Esophagus muscularis mucosa (tissue), 4 donors: ENCODE data around the gene SIGLEC6. TPM values are rescaled to one million over a fixed set of nuclear protein-coding genes. Genes with fewer than 3 reads are reported as not detected.

ENCODE experiments used
- DNase-seq: peaks from one replicate; pipeline ENCODE4 v3.0.0-alpha.2; 2017; ENCODE audit errors: extremely low spot score
- H3K27ac ChIP-seq, 4 donors: fragments of 200-600 bp; sonication (generic); replicated peaks in 1 of 4; 1 replicate in 3 of 4; 2 replicates in 1 of 4; pipeline ENCODE4 v1.5.1; 2016 to 2019; ENCODE audit warnings: mild to moderate bottlenecking in 1 of 4
- H3K27me3 ChIP-seq, 4 donors: fragments of 200-600 bp; sonication (generic); one replicate each; pipeline versions ENCODE4 v1.5.1 to v1.6.0; 2016 to 2019
- H3K36me3 ChIP-seq, 4 donors: fragments of 200-600 bp; sonication (generic); one replicate each; pipeline ENCODE4 v1.5.1; 2016 to 2019
- H3K4me1 ChIP-seq, 4 donors: fragments of 200-600 bp; sonication (generic); one replicate each; pipeline ENCODE4 v1.5.1; 2016 to 2019
- H3K4me3 ChIP-seq, 4 donors: fragments of 200-600 bp; sonication (generic); 1 replicate in 2 of 4; 2 replicates in 2 of 4; pipeline ENCODE4 v1.5.1; 2016 to 2019; ENCODE audit warnings: mild to moderate bottlenecking in 4 of 4, moderate library complexity in 1 of 4
- H3K9me3 ChIP-seq, 4 donors: fragments of 200-600 bp; sonication (generic); 1 replicate in 3 of 4; 2 replicates in 1 of 4; pipeline ENCODE4 v1.5.1; 2016 to 2019
- CTCF ChIP-seq, 3 experiments: fragments of 200-600 bp in 2 of 3; fragments of 450-650 bp in 1 of 3; sonication (generic) in 2 of 3; IDR thresholded peaks; one replicate each; pipeline ENCODE4 v1.5.1; 2017 to 2019; ENCODE audit warnings: antibody characterized with exemption in 3 of 3, mild to moderate bottlenecking in 2 of 3, moderate library complexity in 1 of 3
- EP300 ChIP-seq: sonication (generic); formaldehyde crosslinking; IDR thresholded peaks from one replicate; pipeline ENCODE4 v1.6.1; 2017; ENCODE audit warnings: antibody characterized with exemption
- POLR2A ChIP-seq: fragments of 450-650 bp; IDR thresholded peaks from one replicate; pipeline ENCODE4 v1.6.1; 2017; ENCODE audit warnings: antibody characterized with exemption, moderate library complexity, mild to moderate bottlenecking, low read depth
- POLR2AphosphoS5 ChIP-seq, 2 donors: sonication (generic); formaldehyde crosslinking; IDR thresholded peaks; one replicate each; pipeline ENCODE4 v1.6.1; 2017; ENCODE audit warnings: antibody characterized with exemption in 2 of 2
- WGBS: methylation state at CpG from one replicate; pipeline ENCODE4 v1.1.5; 2018; 5-methylcytosine and 5-hydroxymethylcytosine counted together
- intact Hi-C: fragments of 100-400 bp; cut with DNase I; formaldehyde crosslinking; loops from one replicate; pipeline ENCODE4 v1.15.1; 2023
- total RNA-seq, 4 donors: library from RNA; depleted of rRNA; stranded (reverse); fragments of >200 nt; gene quantifications; one replicate each; pipeline versions ENCODE4 v1.1.0 to v1.2.1, GENCODE V29; 2016

Gene SIGLEC6
- total RNA-seq, 4 donors from 2014 or later, result 0.58 to 6.3 (median 3.5) TPM

DNA sequence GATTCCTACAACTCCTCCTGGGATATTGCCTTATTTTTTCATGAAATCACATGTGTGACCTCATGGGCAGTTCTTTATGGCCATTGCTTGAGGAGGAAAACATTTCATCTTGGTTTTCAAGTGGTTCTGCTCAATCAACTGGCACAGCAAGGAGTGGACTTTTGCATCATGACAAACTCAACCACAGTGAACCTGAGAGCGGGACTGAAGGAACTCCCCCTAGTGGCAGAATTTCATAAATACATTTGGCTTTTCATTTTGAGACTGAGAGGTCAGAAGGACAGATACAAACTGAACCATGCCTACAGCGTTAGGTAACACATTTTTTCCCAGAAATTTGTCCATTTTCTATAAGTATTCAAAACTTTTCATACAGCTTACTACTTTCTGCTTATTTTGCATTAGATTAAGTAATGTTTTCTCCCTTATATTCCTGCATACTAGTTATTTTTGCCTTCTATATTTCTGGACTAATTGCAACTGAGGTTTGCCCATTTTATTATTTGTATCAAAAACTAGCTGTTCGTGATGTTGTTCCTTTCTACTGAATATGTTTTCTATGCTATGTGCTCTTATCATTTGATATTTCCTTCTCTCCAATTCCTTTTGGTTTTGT is 16.5 kb downstream of the SIGLEC6 start:
- WGBS, result 14% methylated on average over 3 of the region's 3 CpGs
- H3K36me3 ChIP-seq, result no peaks in the 10 kb centered on the region
- no peaks in the 10 kb centered on the region for H3K4me1 ChIP-seq
- intact Hi-C loops, result no loop called here
- TF ChIP-seq POLR2A (no peak), CTCF (IDR thresholded peaks at IDR 0.05) (peak; percentile 49 to 68 (median 61)), EP300 (no peak)
- peaks cover 0 to 37% (median 0%) of the 10 kb centered on the region in 4 donors for H3K27me3 ChIP-seq
- peak; percentile 70 for DNase-seq
- H3K9me3 ChIP-seq, result peaks cover 0 to 10% (median 0%) of the 10 kb centered on the region in 4 donors
- no peak overlapping the region for H3K4me3 ChIP-seq
- no peak overlapping the region for H3K27ac ChIP-seq

- H3K4me3 ChIP-seq, result no peak overlapping the region
- 45% methylated on average over 2 of the region's 2 CpGs for WGBS
- no peak for TF ChIP-seq POLR2A
- DNase-seq, result no peak
- no peak overlapping the region for H3K27ac ChIP-seq
- H3K4me1 ChIP-seq, result no peaks in the 10 kb centered on the region
- no peaks in the 10 kb centered on the region for H3K36me3 ChIP-seq
- H3K9me3 ChIP-seq, result peaks cover 0 to 10% (median 0%) of the 10 kb centered on the region in 4 donors
- H3K27me3 ChIP-seq, result peaks cover 0 to 34% (median 0%) of the 10 kb centered on the region in 4 donors
- intact Hi-C loops, result no loop called here
Measured at GRCh38 chr19:51513968-51514367, 17.5 kb downstream of the SIGLEC6 start.

- TF ChIP-seq CTCF (IDR thresholded peaks at IDR 0.05), result no peak
- TF ChIP-seq POLR2AphosphoS5 (IDR thresholded peaks at IDR 0.05), result no peak
- no peak for TF ChIP-seq POLR2A
- no peak for TF ChIP-seq EP300
- WGBS, result 7% methylated on average over 6 of the region's 6 CpGs
- Histone ChIP-seq H3K9me3 (no peaks in the 10 kb centered on the region), H3K36me3 (no peaks in the 10 kb centered on the region), H3K27ac (no peak overlapping the region), H3K27me3 (peaks cover 0 to 18% (median 0%) of the 10 kb centered on the region in 4 donors), H3K4me1 (no peaks in the 10 kb centered on the region), H3K4me3 (no peak overlapping the region)
- DNase-seq, result peak; percentile 91
- intact Hi-C loops, result no loop called here
Measured at GRCh38 chr19:51511353-51511752, 20.1 kb downstream of the SIGLEC6 start.

DNA sequence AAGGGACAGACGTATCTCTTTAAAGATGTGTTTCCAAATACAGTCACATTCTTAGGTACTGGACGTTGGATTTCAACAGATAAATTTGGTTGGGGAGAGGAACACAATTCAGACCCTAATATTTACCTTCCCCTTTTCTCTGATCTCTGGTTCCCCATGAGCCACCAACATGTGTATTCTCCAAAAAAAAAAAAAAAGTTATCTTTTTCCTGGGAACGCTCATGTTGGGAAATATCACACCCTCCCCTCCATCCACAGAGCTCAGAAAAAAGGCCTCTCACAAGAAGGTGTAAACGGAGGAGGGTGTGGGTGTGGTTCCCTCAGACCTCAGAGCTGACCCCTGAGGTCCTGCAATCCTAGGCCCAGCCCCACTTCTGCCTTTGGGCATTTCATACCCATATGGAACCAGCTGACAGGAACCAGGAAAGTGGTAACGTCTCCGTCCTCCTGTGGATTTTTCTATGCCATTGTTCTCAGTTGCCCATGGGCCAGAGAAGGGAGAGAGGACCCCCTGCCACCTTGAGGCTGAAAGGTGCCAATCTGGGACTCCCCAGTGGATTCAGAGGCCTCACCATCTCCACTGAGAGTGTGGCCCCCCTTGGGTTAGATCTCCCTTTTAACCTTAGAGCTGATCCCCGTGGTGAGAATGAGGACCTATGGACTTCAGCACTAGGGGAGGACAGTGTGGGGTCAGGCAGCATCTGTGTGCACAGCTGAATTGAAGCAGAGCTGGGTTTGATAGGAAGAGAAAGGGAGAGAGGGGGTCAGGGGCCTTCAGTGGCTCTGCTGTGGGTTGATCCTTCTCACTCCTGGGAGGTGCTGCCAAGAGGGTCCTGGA is 21.4 kb downstream of the SIGLEC6 start:
- Histone ChIP-seq H3K4me1 (no peaks in the 10 kb centered on the region), H3K27me3 (peaks cover 0 to 18% (median 0%) of the 10 kb centered on the region in 4 donors), H3K36me3 (no peaks in the 10 kb centered on the region), H3K4me3 (no peak overlapping the region), H3K9me3 (peaks cover 0 to 2% (median 0%) of the 10 kb centered on the region in 4 donors), H3K27ac (no peak overlapping the region)
- 59% methylated on average over 7 of the region's 7 CpGs for WGBS
- TF ChIP-seq POLR2A, result no peak
- no peak for TF ChIP-seq EP300
- TF ChIP-seq POLR2AphosphoS5 (IDR thresholded peaks at IDR 0.05), result no peak
- no peak for TF ChIP-seq CTCF (IDR thresholded peaks at IDR 0.05)
- intact Hi-C loops, result no loop called here
- DNase-seq, result peak; percentile 47

DNA sequence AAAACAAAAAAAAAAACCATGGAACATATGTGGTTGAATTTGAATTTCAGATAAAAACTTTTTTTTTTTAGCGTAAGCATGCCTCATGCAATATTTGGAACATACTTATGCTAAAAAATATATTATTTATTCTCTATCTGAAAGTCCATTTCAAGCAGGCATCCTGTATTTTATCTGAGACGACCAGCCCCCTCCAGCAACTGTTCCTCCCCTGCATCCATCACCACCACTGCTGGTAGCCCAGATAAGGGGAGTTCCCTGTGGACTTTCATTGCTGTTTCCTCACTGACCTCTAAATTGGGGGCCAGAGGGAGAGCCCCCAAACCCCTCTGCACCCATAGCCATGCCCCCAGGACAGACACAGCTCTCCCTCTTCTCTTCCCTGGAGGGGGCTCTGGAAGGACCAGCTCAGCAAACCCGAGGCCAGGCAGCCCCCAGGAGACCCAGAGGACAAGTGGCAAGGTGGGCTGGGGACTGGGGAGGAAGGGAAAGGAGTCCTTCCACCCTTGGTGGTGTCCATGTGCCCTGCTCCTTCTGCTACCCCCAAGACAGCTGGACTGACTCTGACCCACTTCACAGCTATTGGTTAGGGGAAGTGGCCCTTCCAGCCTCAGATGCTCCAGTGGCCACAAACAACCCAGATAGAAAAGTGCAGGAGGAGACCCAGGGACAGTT is 23.3 kb downstream of the SIGLEC6 start:
- whole genome bisulfite sequencing, result 60% methylated on average over 3 of the region's 3 CpGs
- DNase-seq, result no peak
- H3K4me1 ChIP-seq, result no peaks in the 10 kb centered on the region
- no peaks in the 10 kb centered on the region for H3K36me3 ChIP-seq
- no peak overlapping the region for H3K4me3 ChIP-seq
- H3K27me3 ChIP-seq, result peaks cover 0 to 18% (median 0%) of the 10 kb centered on the region in 4 donors
- TF ChIP-seq CTCF (IDR thresholded peaks at IDR 0.05) (no peak), POLR2A (no peak), EP300 (no peak), POLR2AphosphoS5 (IDR thresholded peaks at IDR 0.05) (no peak)
- intact Hi-C loops, result no loop called here
- peaks cover 0 to 9% (median 0%) of the 10 kb centered on the region in 4 donors for H3K9me3 ChIP-seq
- H3K27ac ChIP-seq, result no peak overlapping the region
